K562 (cell line): ENCODE data around the gene OR2AG1. TPM values are rescaled to one million over a fixed set of nuclear protein-coding genes. Genes with fewer than 3 reads are reported as not detected.

Source experiments
- ATF4 ChIP-seq: fragments of 450-650 bp; formaldehyde crosslinking; IDR thresholded peaks from 2 replicates; pipeline ENCODE4 v1.4.0; 2022; ENCODE audit warnings: mild to moderate bottlenecking, moderate library complexity
- BRCA1 ChIP-seq, 2 experiments: fragments of 450-650 bp in 1 of 2; sonication (generic) in 1 of 2; formaldehyde crosslinking in 1 of 2; IDR thresholded peaks; 2 replicates each; pipeline versions ENCODE4 v1.5.0 to v1.6.1; 2017 to 2020; ENCODE audit warnings: mild to moderate bottlenecking in 1 of 2, missing genetic modification reagents in 1 of 2
- CBX3 ChIP-seq, 2 experiments: IDR thresholded peaks; 1 replicate in 1 of 2; 2 replicates in 1 of 2; pipeline ENCODE4 v1.6.1; 2012; ENCODE audit warnings: inconsistent platforms in 2 of 2, low read length in 2 of 2, borderline replicate concordance in 1 of 2, control low read depth in 1 of 2
- CCNT2 ChIP-seq: IDR thresholded peaks from 2 replicates; pipeline ENCODE4 v1.6.1; 2011; ENCODE audit warnings: borderline replicate concordance, low read depth, mild to moderate bottlenecking, moderate library complexity, mixed read lengths, low read length; ENCODE audit not compliant: insufficient read length; ENCODE audit errors: extremely low read depth
- FOXK1 ChIP-seq: sonication (generic); formaldehyde crosslinking; IDR thresholded peaks from 2 replicates; pipeline ENCODE4 v1.8.0; 2022; ENCODE audit warnings: missing genetic modification reagents, mild to moderate bottlenecking, borderline replicate concordance
- HINFP ChIP-seq: fragments of 450-650 bp; conservative IDR thresholded peaks from 2 replicates; pipeline ENCODE4 v1.6.1; 2016; ENCODE audit warnings: missing genetic modification characterization, low read depth, mild to moderate bottlenecking, control low read depth, missing compliant biosample characterization
- ILK ChIP-seq: fragments of 450-650 bp; IDR thresholded peaks from 2 replicates; pipeline ENCODE4 v1.6.1; 2016; ENCODE audit warnings: missing genetic modification characterization, low read depth, mild to moderate bottlenecking, missing compliant biosample characterization, moderate library complexity, borderline replicate concordance
- MAFF ChIP-seq: IDR thresholded peaks from 2 replicates; pipeline ENCODE4 v1.6.1; 2012; ENCODE audit warnings: low read length, improper control_type of control experiment
- MAZ ChIP-seq, 2 experiments: fragments of 450-650 bp in 1 of 2; sonication (generic) in 1 of 2; formaldehyde crosslinking; IDR thresholded peaks in 1 of 2; conservative IDR thresholded peaks in 1 of 2; 2 replicates each; pipeline versions ENCODE4 v1.4.0 to v1.5.0; 2020; ENCODE audit warnings: mild to moderate bottlenecking in 1 of 2, missing genetic modification reagents in 1 of 2
- MTA1 ChIP-seq: fragments of 450-650 bp; IDR thresholded peaks from 2 replicates; pipeline ENCODE4 v1.6.1; 2017; ENCODE audit warnings: borderline replicate concordance
- PHF8 ChIP-seq: fragments of 200-600 bp; sonication (generic); IDR thresholded peaks from 2 replicates; pipeline ENCODE4 v1.6.1; 2012; ENCODE audit warnings: mixed run types, mild to moderate bottlenecking, inconsistent platforms, low read length, moderate library complexity, borderline replicate concordance
- SAFB ChIP-seq: fragments of 200-400 bp; formaldehyde crosslinking; IDR thresholded peaks from 2 replicates; pipeline ENCODE4 v1.6.1; 2017; ENCODE audit warnings: low read depth, low read length, borderline replicate concordance
- SAFB2 ChIP-seq: fragments of 200-400 bp; formaldehyde crosslinking; IDR thresholded peaks from 2 replicates; pipeline ENCODE4 v1.6.1; 2018; ENCODE audit warnings: borderline replicate concordance, low read length, low read depth, moderate library complexity; ENCODE audit not compliant: severe bottlenecking
- SMAD4 ChIP-seq: fragments of 250-450 bp; sonication (Bioruptor Pico); conservative IDR thresholded peaks from 2 replicates; pipeline ENCODE4 v1.8.0; 2021; ENCODE audit warnings: inconsistent platforms, mild to moderate bottlenecking, moderate library complexity
- STAT5A ChIP-seq: IDR thresholded peaks from 2 replicates; pipeline ENCODE4 v1.6.1; 2012; ENCODE audit warnings: low read length, inconsistent platforms, borderline replicate concordance
- ZFP36 ChIP-seq: fragments of 150-350 bp; IDR thresholded peaks from 2 replicates; pipeline ENCODE4 v1.6.1; 2018; ENCODE audit warnings: low read length, low read depth; ENCODE audit not compliant: partially characterized antibody
- ZNF263 ChIP-seq: sonication (generic); formaldehyde crosslinking; IDR thresholded peaks from 2 replicates; pipeline ENCODE4 v1.8.0; 2022; ENCODE audit warnings: mild to moderate bottlenecking, missing genetic modification reagents, borderline replicate concordance
- ZNF277 ChIP-seq: fragments of 250-450 bp; sonication (Bioruptor Pico); IDR thresholded peaks from 2 replicates; pipeline ENCODE4 v1.8.0; 2022; ENCODE audit warnings: inconsistent platforms, mild to moderate bottlenecking, moderate library complexity, borderline replicate concordance
- ZNF384 ChIP-seq: IDR thresholded peaks from 2 replicates; pipeline ENCODE4 v1.6.1; 2012; ENCODE audit warnings: low read depth, low read length, improper control_type of control experiment
- ZNF75A ChIP-seq: fragments of 450-650 bp; formaldehyde crosslinking; IDR thresholded peaks from 2 replicates; pipeline ENCODE4 v1.4.0; 2020; ENCODE audit warnings: mild to moderate bottlenecking
- ZNF785 ChIP-seq: fragments of 250-450 bp; sonication (Bioruptor Pico); IDR thresholded peaks from 2 replicates; pipeline ENCODE4 v1.4.0; 2020; ENCODE audit warnings: mild to moderate bottlenecking
- ZNF830 ChIP-seq: fragments of 250-450 bp; sonication (Bioruptor Pico); IDR thresholded peaks from 2 replicates; pipeline ENCODE4 v1.5.0; 2021; ENCODE audit warnings: mild to moderate bottlenecking
- polyA plus RNA-seq, 8 experiments: library from polyadenylated mRNA; depleted of rRNA in 4 of 8; stranded (reverse) in 5 of 8; unstranded in 3 of 8; fragments of >200 nt; fragmentation: Nextera tagmentation in 2 of 8; fragmentation: Illumina TruSeq in 1 of 8; extraction: Ambion mirVana in 2 of 8; extraction: Trizol in 1 of 8; gene quantifications; 2 replicates each; pipeline versions ENCODE4 v1.2.1 to v1.2.3, GENCODE V29; 2011 to 2014; ENCODE audit warnings: inconsistent platforms in 1 of 8, missing spikeins in 1 of 8
- total RNA-seq, 7 experiments: library from RNA; depleted of rRNA in 6 of 7; stranded (reverse); fragments of >200 nt in 6 of 7; fragmentation: Illumina TruSeq in 2 of 7; extraction: Trizol in 2 of 7; gene quantifications; 2 replicates each; pipeline versions ENCODE4 v1.2.1 to v1.2.3, GENCODE V29; 2011 to 2021; ENCODE audit warnings: low replicate concordance in 1 of 7
- TF ChIP-seq, protein P1 (sequence below): fragments of 250-450 bp; sonication (Bioruptor Pico); IDR thresholded peaks from 2 replicates; pipeline ENCODE4 v1.8.0; 2022; ENCODE audit warnings: inconsistent platforms

The OR2AG1 gene
- total and polyA plus RNA-seq, 9 of the 15 experiments (the other 6 are each of a cell fraction or from before 2014, with no cell fraction given), result 0.05 to 0.11 (median 0.07) TPM; not detected in 5

- TF ChIP-seq ZNF384 (peak; percentile 66; the same call in 1 of the 2 replicates), ZFP36 (no peak), ZNF263 (CRISPR knock-in tag) (no peak), MTA1 (no peak), ZNF277 (CRISPR knock-in tag) (no peak), SAFB (no peak), ILK (no peak), HINFP (tag) (no peak), PHF8 (no peak), SAFB2 (no peak), MAZ (CRISPR knock-in tag; conservative IDR thresholded peaks at IDR 0.05 in 1 of 2, IDR thresholded peaks at IDR 0.05 in 1 of 2) (no peak), CBX3 (IDR thresholded peaks at IDR 0.05; ENCODE audit: borderline replicate concordance in 1 of 2, low read length in 2 of 2) (no peak), MAFF (no peak), FOXK1 (CRISPR knock-in tag) (no peak), ATF4 (CRISPR knock-in tag) (no peak), CCNT2 (no peak), BRCA1 (IDR thresholded peaks at IDR 0.05) (no peak), BRCA1 (CRISPR knock-in tag; IDR thresholded peaks at IDR 0.05) (no peak), SMAD4 (0 out of 2 replicates have a peak, but pooled peaks have one; percentile 38), ZNF830 (CRISPR knock-in tag) (no peak), ZNF75A (no peak), STAT5A (peak; percentile 21; the same call in 1 of the 2 replicates), ZNF785 (CRISPR knock-in tag) (no peak)
- TF ChIP-seq, protein P1, sequence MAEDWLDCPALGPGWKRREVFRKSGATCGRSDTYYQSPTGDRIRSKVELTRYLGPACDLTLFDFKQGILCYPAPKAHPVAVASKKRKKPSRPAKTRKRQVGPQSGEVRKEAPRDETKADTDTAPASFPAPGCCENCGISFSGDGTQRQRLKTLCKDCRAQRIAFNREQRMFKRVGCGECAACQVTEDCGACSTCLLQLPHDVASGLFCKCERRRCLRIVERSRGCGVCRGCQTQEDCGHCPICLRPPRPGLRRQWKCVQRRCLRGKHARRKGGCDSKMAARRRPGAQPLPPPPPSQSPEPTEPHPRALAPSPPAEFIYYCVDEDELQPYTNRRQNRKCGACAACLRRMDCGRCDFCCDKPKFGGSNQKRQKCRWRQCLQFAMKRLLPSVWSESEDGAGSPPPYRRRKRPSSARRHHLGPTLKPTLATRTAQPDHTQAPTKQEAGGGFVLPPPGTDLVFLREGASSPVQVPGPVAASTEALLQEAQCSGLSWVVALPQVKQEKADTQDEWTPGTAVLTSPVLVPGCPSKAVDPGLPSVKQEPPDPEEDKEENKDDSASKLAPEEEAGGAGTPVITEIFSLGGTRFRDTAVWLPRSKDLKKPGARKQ (CRISPR knock-in tag), result no peak
Measured at GRCh38 chr11:6745465-6746015, 37.3 kb upstream of the OR2AG1 start (continued).
